Measurements from ENCODE around the gene TAGAP.
"Not testable (repeated sequence)": the region's sequence is repeated elsewhere in the genome, so short reads cannot be mapped to it uniquely, and the experiment has no call there.

TAGAP gene

GRCh38 chr6:159043947-159044346 lies 844 bp downstream of the TAGAP start:
- DNase-seq: no peak

- DNase-seq: no peak
Measured at GRCh38 chr6:159043251-159043650, 1.5 kb downstream of the TAGAP start.

- DNase-seq: no peak
Measured at GRCh38 chr6:159042826-159043181, 2.0 kb downstream of the TAGAP start.

- DNase-seq: peak; percentile 70
Measured at GRCh38 chr6:159042003-159042825, 2.6 kb downstream of the TAGAP start.

- no peak for DNase-seq
Measured at GRCh38 chr6:159041181-159041580, 3.6 kb downstream of the TAGAP start.

- no peak for DNase-seq
Measured at GRCh38 chr6:159039885-159040258, 4.9 kb downstream of the TAGAP start.

- DNase-seq: no peak
Measured at GRCh38 chr6:159038914-159039884, 5.6 kb downstream of the TAGAP start.

- DNase-seq: not testable (repeated sequence)
Measured at GRCh38 chr6:159038318-159038717, 6.5 kb downstream of the TAGAP start.

- no peak for DNase-seq
Measured at GRCh38 chr6:159037756-159038290, 7.0 kb downstream of the TAGAP start.

- DNase-seq: no peak
Measured at GRCh38 chr6:159036673-159037072, 8.1 kb downstream of the TAGAP start.

GRCh38 chr6:159035891-159036290 lies 8.9 kb downstream of the TAGAP start:
- no peak for DNase-seq

GRCh38 chr6:159033160-159034049 lies 11.4 kb downstream of the TAGAP start:
- no peak for DNase-seq

GRCh38 chr6:159031846-159032245 lies 12.9 kb downstream of the TAGAP start:
- no peak for DNase-seq

GRCh38 chr6:159030168-159030567 lies 14.6 kb downstream of the TAGAP start:
- no peak for DNase-seq

GRCh38 chr6:159025224-159025623 lies 19.6 kb downstream of the TAGAP start:
- DNase-seq: not testable (repeated sequence)

GRCh38 chr6:159023893-159024292 lies 20.9 kb downstream of the TAGAP start:
- DNase-seq: no peak

- no peak for DNase-seq
Measured at GRCh38 chr6:159020011-159020410, 24.8 kb downstream of the TAGAP start.

GRCh38 chr6:159017757-159018559 lies 26.8 kb downstream of the TAGAP start:
- DNase-seq: no peak

- DNase-seq: no peak
Measured at GRCh38 chr6:159014406-159014805, 30.4 kb downstream of the TAGAP start.

- no peak for DNase-seq
Measured at GRCh38 chr6:159013229-159013628, 31.6 kb downstream of the TAGAP start.

GRCh38 chr6:159012201-159012600 lies 32.6 kb downstream of the TAGAP start:
- no peak for DNase-seq

Data from femur (tissue), 1 donor.